ENCODE results near the gene AASDHPPT.

The AASDHPPT gene

DNA sequence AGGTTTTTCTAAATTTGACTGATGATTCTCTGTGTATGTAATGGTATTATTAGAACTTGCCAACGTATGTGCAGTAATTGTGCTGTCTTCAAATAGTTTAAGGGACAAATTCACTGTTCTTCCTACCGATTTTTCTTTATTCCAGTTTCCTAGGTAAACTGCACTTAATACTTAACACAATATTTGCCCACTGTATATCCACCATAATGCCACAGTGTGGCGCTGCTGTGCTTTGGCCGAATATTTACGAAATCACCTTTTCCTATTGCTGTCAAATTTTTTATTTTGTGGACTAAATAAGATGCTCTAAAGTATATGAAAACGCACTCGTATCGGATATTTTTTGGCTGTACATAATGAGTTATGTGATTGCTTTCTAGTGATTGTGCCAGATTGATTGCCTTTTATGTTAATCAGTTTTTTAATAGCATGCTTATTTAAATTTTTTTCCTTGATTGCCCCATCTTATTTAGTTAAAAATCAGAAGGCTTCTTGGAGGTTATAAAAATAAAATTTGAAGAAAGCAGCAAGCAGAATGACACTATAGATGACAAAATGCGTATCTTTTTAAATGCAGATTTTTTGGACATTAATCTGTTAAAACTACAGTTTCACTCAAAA lies 10.5 kb downstream of the AASDHPPT start:
- peak; percentile 39 for DNase-seq

DNA sequence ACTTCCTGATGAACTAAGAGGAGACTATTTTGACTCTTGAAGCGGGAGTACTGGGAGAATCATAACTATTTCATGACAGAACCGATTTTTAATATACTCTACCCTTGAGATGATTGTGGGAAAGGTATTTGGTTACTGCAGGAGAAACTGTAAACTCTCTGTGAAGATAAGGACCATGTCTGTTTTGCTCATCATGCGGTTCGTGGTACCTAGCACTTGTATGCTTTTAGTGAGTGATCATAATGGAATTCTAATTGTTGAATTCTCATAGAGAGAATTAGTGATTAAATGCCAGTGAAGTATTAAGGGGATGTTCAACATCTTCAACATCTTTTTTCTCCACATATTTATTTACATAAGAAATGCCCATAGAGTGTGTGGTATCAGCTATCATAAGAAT lies 11.4 kb downstream of the AASDHPPT start:
- DNase-seq: no peak

DNA sequence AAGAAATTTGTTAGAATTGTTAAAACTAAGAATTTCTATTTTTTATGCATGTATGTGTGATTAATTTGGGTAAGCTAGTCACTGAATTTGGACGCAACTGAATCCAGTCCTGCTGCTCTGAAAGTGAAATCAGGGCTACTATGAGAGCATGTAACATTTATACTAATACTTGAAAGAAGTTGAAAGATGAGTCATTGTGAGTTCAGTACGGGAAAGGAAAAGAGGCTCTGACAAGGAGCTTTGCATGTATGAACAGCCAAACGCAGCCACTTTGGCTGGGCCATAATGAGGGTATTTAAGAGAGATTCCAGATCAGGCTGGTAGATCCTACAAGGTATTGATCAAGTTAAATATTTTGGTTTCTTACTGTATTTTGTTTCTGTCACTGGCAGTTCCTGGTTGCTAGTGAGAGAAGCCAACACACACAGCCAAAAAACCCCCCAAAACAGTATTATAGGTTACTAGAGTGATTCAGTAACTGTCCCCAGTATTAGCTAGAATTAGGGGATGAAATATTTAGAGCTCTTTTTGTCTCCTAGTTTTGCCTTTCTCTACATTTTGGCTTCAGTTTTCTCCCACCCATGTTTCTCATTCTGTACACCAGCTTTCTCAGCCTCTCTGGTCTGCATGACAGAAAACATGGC lies 14.1 kb downstream of the AASDHPPT start:
- peak; percentile 19 for DNase-seq

DNA sequence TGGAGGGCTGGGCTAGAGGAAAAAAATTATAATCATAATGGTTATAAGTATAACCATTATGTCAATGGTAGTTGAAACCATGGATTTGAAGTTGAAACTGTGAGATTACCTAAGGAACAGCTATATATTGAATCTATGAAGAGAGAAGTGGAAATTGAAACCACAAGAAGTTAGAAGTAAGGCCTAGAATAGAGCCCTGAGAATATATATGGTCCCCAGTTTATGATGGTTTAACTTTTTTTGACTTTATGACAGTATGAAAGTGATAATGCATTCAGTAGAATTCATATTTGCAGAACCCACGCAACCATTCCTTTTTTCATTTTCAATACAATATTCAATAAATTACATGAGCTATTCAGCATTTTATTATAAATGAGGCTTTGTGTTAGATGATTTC lies 15.0 kb downstream of the AASDHPPT start:
- no peak for DNase-seq

GRCh38 chr11:106098893-106099553 lies 21.6 kb downstream of the AASDHPPT start:
- no peak for DNase-seq

DNA sequence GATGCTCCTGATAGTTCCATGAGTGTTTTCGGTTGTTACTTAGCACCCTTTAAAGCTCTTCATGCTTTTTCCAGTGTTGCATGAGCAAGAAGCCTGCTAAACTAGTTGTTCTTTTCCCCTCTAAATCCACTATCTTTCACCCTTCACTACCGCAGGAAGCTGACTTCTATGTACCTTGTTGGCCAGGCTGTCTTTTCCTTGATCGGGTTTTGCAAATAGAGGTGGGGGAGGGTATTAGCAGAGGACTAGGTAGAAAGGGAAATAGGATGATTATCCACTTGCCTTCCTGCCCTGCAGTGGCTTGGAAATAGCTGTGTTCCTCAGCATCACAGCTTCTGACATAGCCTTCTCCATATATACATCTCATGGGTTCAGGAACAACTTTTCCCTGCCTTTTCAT lies 23.9 kb downstream of the AASDHPPT start:
- DNase-seq: no peak

GRCh38 chr11:106101819-106102218 lies 24.4 kb downstream of the AASDHPPT start:
- no peak for DNase-seq

- DNase-seq: no peak
Observed at GRCh38 chr11:106105986-106106385, 28.5 kb downstream of the AASDHPPT start.

DNA sequence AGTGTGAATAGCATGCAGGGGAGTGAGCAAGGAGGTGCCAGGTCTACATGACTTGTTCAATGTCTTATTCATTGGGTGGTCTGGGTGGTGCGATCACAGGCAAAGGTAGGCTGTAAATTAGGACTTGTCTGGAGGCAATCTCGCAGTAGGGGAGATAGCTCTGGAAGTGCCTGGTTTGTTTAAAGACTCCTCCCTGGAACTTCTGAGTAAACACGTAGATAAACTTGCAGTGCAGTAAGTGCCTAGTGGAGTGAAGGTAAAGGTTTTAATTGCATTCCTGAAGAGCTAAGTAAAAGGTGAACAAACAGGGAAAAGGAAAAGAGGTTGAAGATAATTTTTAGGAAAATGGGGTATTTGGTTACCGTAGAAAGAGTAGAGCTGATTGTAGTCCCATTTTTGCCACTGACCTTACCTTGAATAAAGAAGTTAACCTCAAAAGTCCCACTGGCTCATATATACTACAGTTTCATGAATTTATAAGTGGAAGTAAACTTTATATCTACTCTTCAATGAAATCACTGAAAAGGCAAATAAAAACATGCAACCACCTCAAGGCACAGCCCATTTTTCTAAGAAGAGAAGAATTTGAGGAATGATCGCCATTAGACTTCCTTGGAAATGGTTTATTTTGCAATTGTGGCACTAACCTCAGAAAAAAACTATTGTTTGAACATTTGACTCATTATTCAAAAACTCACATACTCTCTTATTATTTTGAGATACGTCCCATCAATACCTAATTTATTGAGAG lies 44.3 kb downstream of the AASDHPPT start:
- DNase-seq: no peak

DNA sequence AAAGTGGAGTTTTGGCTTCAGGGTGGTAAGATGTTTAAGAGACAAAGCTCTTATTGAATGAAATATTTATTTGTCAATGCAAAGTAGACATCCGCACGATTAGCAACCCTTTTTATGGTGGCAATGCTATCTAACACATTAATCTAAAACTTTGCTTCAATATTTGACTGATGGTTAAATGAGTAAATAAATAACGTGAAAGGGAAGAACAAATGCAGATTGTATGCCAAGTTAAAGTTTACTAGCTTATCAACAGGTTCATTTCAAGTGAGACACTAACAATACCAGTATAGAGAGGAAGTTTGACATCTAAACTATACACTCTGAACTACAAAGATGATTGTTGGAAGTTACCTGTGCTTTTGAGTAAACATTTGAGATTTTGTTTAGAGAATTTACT lies 50.1 kb downstream of the AASDHPPT start:
- DNase-seq: no peak

GRCh38 chr11:106128740-106129139 lies 51.3 kb downstream of the AASDHPPT start:
- no peak for DNase-seq

DNA sequence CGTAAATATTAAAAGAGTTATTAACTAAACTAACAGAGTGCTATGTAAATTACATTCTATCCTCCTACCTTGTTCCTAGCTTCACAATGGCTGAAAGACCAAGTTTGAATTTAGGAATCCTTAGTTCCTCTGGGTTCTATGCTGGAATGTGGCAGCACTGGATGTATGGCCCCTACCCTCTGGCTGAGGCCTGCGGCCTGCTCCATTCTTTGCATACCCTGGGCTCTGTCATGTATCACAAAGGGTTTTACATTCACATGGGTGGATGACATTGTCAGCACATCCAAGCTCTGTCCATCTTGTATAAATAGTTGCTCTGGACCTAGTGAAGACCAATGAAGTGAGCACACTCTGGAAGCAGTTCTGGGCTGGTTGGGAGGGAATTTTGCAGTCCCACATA lies 54.5 kb downstream of the AASDHPPT start:
- DNase-seq: no peak

- DNase-seq: no peak
Observed at GRCh38 chr11:106132582-106133354, 55.3 kb downstream of the AASDHPPT start.

DNA sequence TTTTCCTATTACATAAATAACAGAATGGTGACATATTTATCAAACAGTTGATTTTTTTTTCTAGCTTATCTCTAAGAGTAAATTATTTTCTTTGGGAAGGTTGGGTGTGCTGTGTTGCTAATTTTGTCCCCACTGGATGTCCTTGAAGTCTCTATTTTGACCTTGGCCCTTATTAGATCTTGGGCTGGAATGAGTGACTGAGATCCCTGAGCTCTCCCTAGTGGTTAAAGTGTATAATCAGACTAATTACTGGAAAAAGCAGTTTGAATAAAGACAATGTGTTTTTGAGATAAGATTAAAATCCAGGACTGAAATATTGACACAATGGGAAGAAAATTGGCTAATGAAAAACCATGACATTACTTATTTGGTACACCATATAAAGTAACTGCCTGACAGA lies 56.1 kb downstream of the AASDHPPT start:
- DNase-seq: no peak

GRCh38 chr11:106137061-106137460 lies 59.6 kb downstream of the AASDHPPT start:
- DNase-seq: no peak

- no peak for DNase-seq
Observed at GRCh38 chr11:106137758-106138157, 60.3 kb downstream of the AASDHPPT start.

Measured in activated naive CD4-positive, alpha-beta T cell treated with anti-CD3 and anti-CD28 coated beads, Interleukin-2, amount 50 U/mL, for 16 hours (primary cell).